Measurements from ENCODE around the gene MATCAP1. TPM values are rescaled to one million over a fixed set of nuclear protein-coding genes. Genes with fewer than 3 reads are reported as not detected.

Gene MATCAP1
- polyA plus RNA-seq, 2 of the 4 experiments (the other 2 are of a cell fraction), result 7.5 to 20.8 TPM

GRCh38 chr16:67201411-67202345 is 17.9 kb upstream of the MATCAP1 start:
- WGBS (ENCODE audit: missing lambda C conversion rate), result 96% methylated on average over 26 of the region's 40 CpGs
- CTCF ChIA-PET, result interaction anchor here (1.0 to 10.3 kb wide), 7 partner anchors 9 to 184 kb away, joined by 3 to 105 read pairs (median 3); partner anchors contain the start of gene TMEM208
- no peak overlapping the region for H3K4me2 ChIP-seq
- H3K9me3 ChIP-seq, result no peaks in the 10 kb centered on the region
- TF ChIP-seq CHD4 (IDR thresholded peaks at IDR 0.05; ENCODE audit: borderline replicate concordance), result no peak
- TF ChIP-seq TP53 (CRISPR knock-in tag; IDR thresholded peaks at IDR 0.05), result no peak
- TF ChIP-seq ZNF302 (CRISPR knock-in tag; IDR thresholded peaks at IDR 0.05), result no peak
- ATAC-seq, result no peak
- no peak overlapping the region for H3K27ac ChIP-seq
- peaks cover 14% of the 10 kb centered on the region; the same call in 2 of the 3 replicates for H3K4me1 ChIP-seq
- FAIRE-seq, result no peak
- DNase-seq (ENCODE audit: low read depth in 1 of 2, low spot score in 1 of 2), result no peak
- POLR2A ChIA-PET, result interaction anchor here (1.1 kb wide), 1 partner anchor 25 kb away, joined by 3 read pairs; the partner anchor contains the start of gene TMEM208
- no peak overlapping the region for H3K4me3 ChIP-seq

DNA sequence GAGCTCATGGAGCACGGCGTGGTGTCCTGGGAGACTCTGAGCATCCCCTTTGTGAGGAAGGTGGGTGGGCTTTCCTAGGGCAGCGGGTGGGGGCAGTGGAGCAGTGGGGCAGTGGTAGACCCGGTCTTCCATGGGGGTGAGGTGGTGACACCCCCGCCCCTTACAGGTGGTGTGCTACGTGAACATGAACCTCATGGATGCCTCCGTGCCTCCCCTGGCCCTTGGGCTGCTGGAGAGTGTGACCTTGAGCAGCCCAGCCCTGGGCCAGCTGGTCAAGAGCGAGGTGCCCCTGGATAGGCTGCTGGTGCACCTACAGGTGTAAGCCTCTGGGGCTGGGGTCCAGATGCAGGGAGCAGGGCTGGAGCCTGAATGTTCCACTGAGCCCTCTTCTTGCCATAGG is 16.7 kb upstream of the MATCAP1 start:
- Histone ChIP-seq H3K4me3 (no peak overlapping the region), H3K9me3 (no peaks in the 10 kb centered on the region), H3K4me2 (no peak overlapping the region), H3K27ac (no peak overlapping the region), H3K4me1 (peaks cover 12% of the 10 kb centered on the region; the same call in 2 of the 3 replicates)
- ChIA-PET POLR2A (no interaction called here), CTCF (interaction anchor here (1.6 to 10.3 kb wide), 3 partner anchors 10 to 32 kb away, joined by 5 to 105 read pairs (median 12); no protein-coding TSS in a partner anchor)
- DNase-seq (ENCODE audit: low read depth in 1 of 2, low spot score in 1 of 2) (no peak), ATAC-seq (no peak), FAIRE-seq (no peak)
- 100% methylated on average over 4 of the region's 8 CpGs for WGBS (ENCODE audit: missing lambda C conversion rate)
- no peak for TF ChIP-seq CHD2 (IDR thresholded peaks at IDR 0.05; ENCODE audit: low read length, partially characterized antibody)
- no peak for TF ChIP-seq ATOH8 (CRISPR knock-in tag; IDR thresholded peaks at IDR 0.05; ENCODE audit: low read depth)
- no peak for TF ChIP-seq TP53 (CRISPR knock-in tag; IDR thresholded peaks at IDR 0.05)
- no peak for TF ChIP-seq NFE2L2 (conservative IDR thresholded peaks at IDR 0.05; ENCODE audit: low read length)
- no peak for TF ChIP-seq RFX5 (IDR thresholded peaks at IDR 0.05)
- no peak for TF ChIP-seq TFCP2L1 (CRISPR knock-in tag; IDR thresholded peaks at IDR 0.05)
- no peak for TF ChIP-seq NR3C1 (IDR thresholded peaks at IDR 0.05)
- TF ChIP-seq HMGXB4 (CRISPR knock-in tag; IDR thresholded peaks at IDR 0.05; ENCODE audit: borderline replicate concordance), result no peak

- Histone ChIP-seq H3K4me1 (peaks cover 12% of the 10 kb centered on the region; the same call in 2 of the 3 replicates), H3K27ac (no peak overlapping the region), H3K4me3 (no peak overlapping the region), H3K9me3 (no peaks in the 10 kb centered on the region), H3K4me2 (no peak overlapping the region)
- WGBS (ENCODE audit: missing lambda C conversion rate), result 96% methylated on average over 13 of the region's 22 CpGs
- ATAC-seq (no peak), FAIRE-seq (no peak), DNase-seq (ENCODE audit: low read depth in 1 of 2, low spot score in 1 of 2) (no peak)
- POLR2A ChIA-PET, result no interaction called here
- TF ChIP-seq, protein P1, sequence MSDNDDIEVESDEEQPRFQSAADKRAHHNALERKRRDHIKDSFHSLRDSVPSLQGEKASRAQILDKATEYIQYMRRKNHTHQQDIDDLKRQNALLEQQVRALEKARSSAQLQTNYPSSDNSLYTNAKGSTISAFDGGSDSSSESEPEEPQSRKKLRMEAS (IDR thresholded peaks at IDR 0.05), result no peak
- TF ChIP-seq NFE2L2 (conservative IDR thresholded peaks at IDR 0.05; ENCODE audit: low read length) (no peak), ZSCAN20 (CRISPR knock-in tag; IDR thresholded peaks at IDR 0.05) (no peak), JUN (IDR thresholded peaks at IDR 0.05) (no peak), GATA3 (IDR thresholded peaks at IDR 0.05; ENCODE audit: borderline replicate concordance) (no peak), POLR2AphosphoS2 (conservative IDR thresholded peaks at IDR 0.05; ENCODE audit: low read length) (no peak), RARB (CRISPR knock-in tag; IDR thresholded peaks at IDR 0.05) (no peak), HOXB5 (CRISPR knock-in tag; IDR thresholded peaks at IDR 0.05) (no peak), PHF8 (IDR thresholded peaks at IDR 0.05; ENCODE audit: borderline replicate concordance, low read depth) (no peak)
- CTCF ChIA-PET, result interaction anchor here (0.5 to 10.3 kb wide), 3 partner anchors 11 to 31 kb away, joined by 3 to 105 read pairs (median 3); no protein-coding TSS in a partner anchor
These were observed 16.0 kb upstream of the MATCAP1 start for GRCh38 chr16:67199808-67200198.
